ENCODE measurements around the gene OR10D3. TPM values are rescaled to one million over a fixed set of nuclear protein-coding genes. Genes with fewer than 3 reads are reported as not detected.

OR10D3 gene
- total and polyA plus RNA-seq, 8 donors = not detected

DNA sequence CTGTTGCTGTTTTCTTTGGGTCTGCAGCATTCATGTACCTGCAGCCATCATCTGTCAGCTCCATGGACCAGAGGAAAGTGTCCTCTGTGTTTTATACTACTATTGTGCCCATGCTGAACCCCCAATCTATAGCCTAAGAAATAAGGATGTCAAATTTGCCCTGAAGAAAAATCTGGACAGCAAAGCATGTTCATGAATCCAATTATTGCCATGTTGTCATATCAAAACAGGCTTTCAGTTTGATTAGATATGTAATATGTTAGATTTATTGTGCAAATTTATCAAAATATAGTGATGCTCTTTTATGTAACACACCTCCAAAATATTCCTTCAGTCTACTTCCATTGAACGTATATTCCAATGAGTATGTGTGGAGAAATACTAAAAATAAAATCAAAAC lies 42.3 kb downstream of the OR10D3 start:
- Histone ChIP-seq H3K9me3 (no peaks in the 10 kb centered on the region), H3K4me1 (peaks cover 0 to 13% (median 12%) of the 10 kb centered on the region in 3 donors), H3K27ac (no peak overlapping the region), H3K4me3 (no peak overlapping the region), H3K27me3 (no peaks in the 10 kb centered on the region), H3K36me3 (no peaks in the 10 kb centered on the region)
- intact Hi-C loops (cut with DNase I) = no loop called here
- FAIRE-seq = no peak
- WGBS, 2 donors = 73 to 89% methylated on average over 1 of the region's 1 CpG
- DNase-seq = no peak
- TF ChIP-seq, protein P1, sequence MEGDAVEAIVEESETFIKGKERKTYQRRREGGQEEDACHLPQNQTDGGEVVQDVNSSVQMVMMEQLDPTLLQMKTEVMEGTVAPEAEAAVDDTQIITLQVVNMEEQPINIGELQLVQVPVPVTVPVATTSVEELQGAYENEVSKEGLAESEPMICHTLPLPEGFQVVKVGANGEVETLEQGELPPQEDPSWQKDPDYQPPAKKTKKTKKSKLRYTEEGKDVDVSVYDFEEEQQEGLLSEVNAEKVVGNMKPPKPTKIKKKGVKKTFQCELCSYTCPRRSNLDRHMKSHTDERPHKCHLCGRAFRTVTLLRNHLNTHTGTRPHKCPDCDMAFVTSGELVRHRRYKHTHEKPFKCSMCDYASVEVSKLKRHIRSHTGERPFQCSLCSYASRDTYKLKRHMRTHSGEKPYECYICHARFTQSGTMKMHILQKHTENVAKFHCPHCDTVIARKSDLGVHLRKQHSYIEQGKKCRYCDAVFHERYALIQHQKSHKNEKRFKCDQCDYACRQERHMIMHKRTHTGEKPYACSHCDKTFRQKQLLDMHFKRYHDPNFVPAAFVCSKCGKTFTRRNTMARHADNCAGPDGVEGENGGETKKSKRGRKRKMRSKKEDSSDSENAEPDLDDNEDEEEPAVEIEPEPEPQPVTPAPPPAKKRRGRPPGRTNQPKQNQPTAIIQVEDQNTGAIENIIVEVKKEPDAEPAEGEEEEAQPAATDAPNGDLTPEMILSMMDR (IDR thresholded peaks at IDR 0.05) = no peak
- no peak for ATAC-seq

DNA sequence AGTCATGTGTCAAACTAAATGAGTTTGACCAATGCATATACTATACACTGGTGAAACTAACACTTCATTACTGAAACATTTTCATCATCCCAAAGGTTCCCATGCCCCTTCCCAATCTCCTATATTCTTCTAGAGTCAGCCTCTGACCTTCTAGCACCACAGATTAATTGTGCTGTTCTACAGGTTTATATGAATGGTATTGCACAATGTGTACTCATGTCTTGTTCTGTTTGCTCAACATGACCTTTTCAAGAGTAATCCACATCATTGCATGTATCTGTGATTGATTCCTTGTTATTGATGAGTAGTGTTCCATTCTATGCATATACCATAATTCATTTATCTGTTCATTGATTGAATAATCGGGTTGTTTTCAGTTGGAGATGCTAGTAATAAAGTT lies 50.2 kb downstream of the OR10D3 start:
- intact Hi-C loops (cut with DNase I) = no loop called here
- Histone ChIP-seq H3K9me3 (peaks cover 0 to 4% (median 0%) of the 10 kb centered on the region in 4 donors), H3K4me1 (peaks cover 0 to 11% (median 0%) of the 10 kb centered on the region in 3 donors), H3K27ac (no peak overlapping the region), H3K27me3 (peaks cover 0 to 6% (median 0%) of the 10 kb centered on the region in 4 donors), H3K36me3 (no peaks in the 10 kb centered on the region), H3K4me3 (no peak overlapping the region)
- DNase-seq (no peak), ATAC-seq (peak in 2 of 4 donors; percentile 43 to 73), FAIRE-seq (no peak)
- 6 to 17% methylated on average over 1 of the region's 1 CpG for WGBS, 2 donors
- TF ChIP-seq, protein P1 (IDR thresholded peaks at IDR 0.05) = no peak

Other genes with a start within 250 kb of the OR10D3 start
- 1 to 10 TPM in 4 of 6 donors, under 1 TPM in 2; 0.13 to 2.4 (median 1.4) TPM for gene OR4D5, start 243.7 kb upstream of the OR10D3 start, total RNA-seq
- gene OR4D5, start 243.7 kb upstream of the OR10D3 start, polyA plus RNA-seq = not detected
- not detected for gene OR6T1, start 239.5 kb upstream of the OR10D3 start, total RNA-seq
- not detected for gene OR6T1, start 239.5 kb upstream of the OR10D3 start, polyA plus RNA-seq
- not detected for gene OR10S1, start 205.6 kb upstream of the OR10D3 start, total RNA-seq
- not detected for gene OR10S1, start 205.6 kb upstream of the OR10D3 start, polyA plus RNA-seq
- gene OR10G6, start 188.2 kb upstream of the OR10D3 start, total RNA-seq = not detected
- not detected for gene OR10G6, start 188.2 kb upstream of the OR10D3 start, polyA plus RNA-seq
- under 1 TPM; 0.09 to 0.83 (median 0.42) TPM for gene OR10G4, start 170.3 kb upstream of the OR10D3 start, total RNA-seq
- under 1 TPM; 0.07 to 0.19 TPM for gene OR10G4, start 170.3 kb upstream of the OR10D3 start, polyA plus RNA-seq
- gene OR10G9, start 160.3 kb upstream of the OR10D3 start, total RNA-seq = under 1 TPM in 5 of 6 donors, not detected in 1; 0.31 to 0.71 (median 0.32) TPM
- under 1 TPM in 1 of 2 donors, not detected in 1; 0.12 TPM for gene OR10G9, start 160.3 kb upstream of the OR10D3 start, polyA plus RNA-seq
- under 1 TPM in 4 of 6 donors, not detected in 2; 0.18 to 0.51 (median 0.24) TPM for gene OR10G8, start 156.5 kb upstream of the OR10D3 start, total RNA-seq
- not detected for gene OR10G8, start 156.5 kb upstream of the OR10D3 start, polyA plus RNA-seq
- not detected for gene OR10G7, start 142.0 kb upstream of the OR10D3 start, total RNA-seq
- under 1 TPM in 1 of 2 donors, not detected in 1; 0.05 TPM for gene OR10G7, start 142.0 kb upstream of the OR10D3 start, polyA plus RNA-seq
- 10 to 100 TPM in 5 of 6 donors, 1 to 10 TPM in 1; 9.6 to 28.7 (median 15.6) TPM for gene VWA5A, start 67.9 kb upstream of the OR10D3 start, total RNA-seq
- gene VWA5A, start 67.9 kb upstream of the OR10D3 start, polyA plus RNA-seq = 10 to 100 TPM; 12.1 to 27.9 TPM
- gene OR8G1, start 57.8 kb downstream of the OR10D3 start, total RNA-seq = not detected
- not detected for gene OR8G1, start 57.8 kb downstream of the OR10D3 start, polyA plus RNA-seq
- gene OR8G5, start 73.0 kb downstream of the OR10D3 start, total RNA-seq = not detected
- gene OR8G5, start 73.0 kb downstream of the OR10D3 start, polyA plus RNA-seq = under 1 TPM in 1 of 2 donors, not detected in 1; 0.16 TPM
- not detected for gene OR8D1, start 130.6 kb downstream of the OR10D3 start, total RNA-seq
- gene OR8D1, start 130.6 kb downstream of the OR10D3 start, polyA plus RNA-seq = not detected
- not detected for gene OR8D2, start 136.9 kb downstream of the OR10D3 start, total RNA-seq
- not detected for gene OR8D2, start 136.9 kb downstream of the OR10D3 start, polyA plus RNA-seq
- not detected for gene OR8B2, start 201.2 kb downstream of the OR10D3 start, total RNA-seq
- gene OR8B2, start 201.2 kb downstream of the OR10D3 start, polyA plus RNA-seq = not detected
- not detected for gene OR8B3, start 215.7 kb downstream of the OR10D3 start, total RNA-seq
- gene OR8B3, start 215.7 kb downstream of the OR10D3 start, polyA plus RNA-seq = not detected
- not detected for gene OR8B4, start 241.5 kb downstream of the OR10D3 start, total RNA-seq
- gene OR8B4, start 241.5 kb downstream of the OR10D3 start, polyA plus RNA-seq = not detected